Ishikawa (cell line): Measurements from ENCODE around the gene C5AR2.

Experiments
- CEBPB ChIP-seq: IDR thresholded peaks from 2 replicates; pipeline ENCODE4 v1.6.1; 2012
- EGR1 ChIP-seq: IDR thresholded peaks from 2 replicates; pipeline ENCODE4 v1.6.1; 2012
- EP300 ChIP-seq: IDR thresholded peaks from 2 replicates; pipeline ENCODE4 v1.6.1; 2012; ENCODE audit warnings: borderline replicate concordance
- FOXM1 ChIP-seq: IDR thresholded peaks from 2 replicates; pipeline ENCODE4 v1.6.1; 2012; ENCODE audit warnings: low read depth, borderline replicate concordance
- NFIC ChIP-seq: IDR thresholded peaks from 2 replicates; pipeline ENCODE4 v1.6.1; 2012
- RAD21 ChIP-seq: IDR thresholded peaks from 2 replicates; pipeline ENCODE4 v1.6.1; 2012; ENCODE audit warnings: low read depth
- TAF1 ChIP-seq: IDR thresholded peaks from 2 replicates; pipeline ENCODE4 v1.6.1; 2012; ENCODE audit warnings: low read depth, mild to moderate bottlenecking
- YY1 ChIP-seq: IDR thresholded peaks from 2 replicates; pipeline ENCODE4 v1.6.1; 2012; ENCODE audit warnings: low read depth
- ZBTB7A ChIP-seq: IDR thresholded peaks from 2 replicates; pipeline ENCODE4 v1.6.1; 2012; ENCODE audit warnings: low read depth
- TF ChIP-seq, protein P1 (sequence below): IDR thresholded peaks from 2 replicates; pipeline ENCODE4 v1.6.1; 2012; ENCODE audit warnings: low read depth, mild to moderate bottlenecking
- TF ChIP-seq, protein P2 (sequence below): IDR thresholded peaks from 2 replicates; pipeline ENCODE4 v1.6.1; 2012

DNA sequence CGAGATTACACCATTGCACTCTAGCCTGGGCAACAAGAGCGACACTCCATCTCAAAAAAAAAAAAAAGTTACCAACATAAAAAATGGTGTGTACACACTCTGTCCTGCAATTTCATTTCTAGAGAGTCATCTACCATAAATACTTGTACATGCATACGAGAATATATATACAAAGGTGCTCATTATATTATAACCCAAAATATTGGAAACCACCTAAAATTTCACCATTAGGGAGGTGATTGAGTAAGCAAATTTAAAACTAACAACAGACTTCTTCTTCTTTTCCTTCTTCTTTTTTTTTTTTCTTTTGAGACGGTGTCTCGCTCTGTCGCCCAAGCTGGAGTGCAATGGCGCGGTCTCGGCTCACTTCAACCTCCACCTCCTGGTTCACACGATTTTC is 29.7 kb upstream of the C5AR2 start:
- TF ChIP-seq, protein P1, sequence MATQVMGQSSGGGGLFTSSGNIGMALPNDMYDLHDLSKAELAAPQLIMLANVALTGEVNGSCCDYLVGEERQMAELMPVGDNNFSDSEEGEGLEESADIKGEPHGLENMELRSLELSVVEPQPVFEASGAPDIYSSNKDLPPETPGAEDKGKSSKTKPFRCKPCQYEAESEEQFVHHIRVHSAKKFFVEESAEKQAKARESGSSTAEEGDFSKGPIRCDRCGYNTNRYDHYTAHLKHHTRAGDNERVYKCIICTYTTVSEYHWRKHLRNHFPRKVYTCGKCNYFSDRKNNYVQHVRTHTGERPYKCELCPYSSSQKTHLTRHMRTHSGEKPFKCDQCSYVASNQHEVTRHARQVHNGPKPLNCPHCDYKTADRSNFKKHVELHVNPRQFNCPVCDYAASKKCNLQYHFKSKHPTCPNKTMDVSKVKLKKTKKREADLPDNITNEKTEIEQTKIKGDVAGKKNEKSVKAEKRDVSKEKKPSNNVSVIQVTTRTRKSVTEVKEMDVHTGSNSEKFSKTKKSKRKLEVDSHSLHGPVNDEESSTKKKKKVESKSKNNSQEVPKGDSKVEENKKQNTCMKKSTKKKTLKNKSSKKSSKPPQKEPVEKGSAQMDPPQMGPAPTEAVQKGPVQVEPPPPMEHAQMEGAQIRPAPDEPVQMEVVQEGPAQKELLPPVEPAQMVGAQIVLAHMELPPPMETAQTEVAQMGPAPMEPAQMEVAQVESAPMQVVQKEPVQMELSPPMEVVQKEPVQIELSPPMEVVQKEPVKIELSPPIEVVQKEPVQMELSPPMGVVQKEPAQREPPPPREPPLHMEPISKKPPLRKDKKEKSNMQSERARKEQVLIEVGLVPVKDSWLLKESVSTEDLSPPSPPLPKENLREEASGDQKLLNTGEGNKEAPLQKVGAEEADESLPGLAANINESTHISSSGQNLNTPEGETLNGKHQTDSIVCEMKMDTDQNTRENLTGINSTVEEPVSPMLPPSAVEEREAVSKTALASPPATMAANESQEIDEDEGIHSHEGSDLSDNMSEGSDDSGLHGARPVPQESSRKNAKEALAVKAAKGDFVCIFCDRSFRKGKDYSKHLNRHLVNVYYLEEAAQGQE: no peak
- no peak for TF ChIP-seq FOXM1
- TF ChIP-seq YY1: no peak
- TF ChIP-seq RAD21: no peak
- TF ChIP-seq, protein P2, sequence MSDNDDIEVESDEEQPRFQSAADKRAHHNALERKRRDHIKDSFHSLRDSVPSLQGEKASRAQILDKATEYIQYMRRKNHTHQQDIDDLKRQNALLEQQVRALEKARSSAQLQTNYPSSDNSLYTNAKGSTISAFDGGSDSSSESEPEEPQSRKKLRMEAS: no peak
- TF ChIP-seq NFIC: no peak
- no peak for TF ChIP-seq ZBTB7A
- no peak for TF ChIP-seq EP300
- TF ChIP-seq CEBPB: no peak
- TF ChIP-seq TAF1: no peak
- TF ChIP-seq EGR1: no peak
